Testis (tissue), 2 donors: ENCODE results near the gene CEP83.

ENCODE experiments used
- CTCF ChIP-seq, 3 experiments: fragments of 450-650 bp in 2 of 3; fragments of 200-600 bp in 1 of 3; sonication (generic) in 1 of 3; IDR thresholded peaks; one replicate each; pipeline ENCODE4 v1.5.1; 2016 to 2019; ENCODE audit warnings: antibody characterized with exemption in 3 of 3, mild to moderate bottlenecking in 2 of 3, moderate library complexity in 1 of 3
- POLR2A ChIP-seq: fragments of 450-650 bp; IDR thresholded peaks from one replicate; pipeline ENCODE4 v1.6.1; 2017; ENCODE audit warnings: antibody characterized with exemption, mild to moderate bottlenecking, moderate library complexity

GRCh38 chr12:94267537-94267872 lies 192.2 kb downstream of the CEP83 start:
- TF ChIP-seq CTCF (IDR thresholded peaks at IDR 0.05), result no peak
- TF ChIP-seq POLR2A, result no peak
